SK-N-SH (cell line): Measurements from ENCODE around the gene SOD3. TPM values are rescaled to one million over a fixed set of nuclear protein-coding genes. Genes with fewer than 3 reads are reported as not detected.

Experiments
- CTCF ChIA-PET: fragments of 300-600, 350-600 bp; formaldehyde crosslinking; extraction: SDS; loops from one replicate; lab custom pipeline; 2021; lab: Yijun Ruan, JAX
- POLR2A ChIA-PET: fragments of 350-600 bp; sonication (Branson Sonifier 250); formaldehyde crosslinking; extraction: SDS; loops from one replicate; lab custom pipeline; 2020; ENCODE audit warnings: antibody characterized with exemption, inconsistent platforms; lab: Yijun Ruan, JAX
- DNase-seq: peaks from one replicate; pipeline ENCODE4 v3.0.0; 2012
- H2AFZ ChIP-seq: fragments of 200-600 bp; sonication (generic); 2 replicates; pipeline ENCODE4 v1.8.1; 2016; ENCODE audit warnings: antibody characterized with exemption, mild to moderate bottlenecking, low read depth
- H3F3A ChIP-seq: fragments of 200-600 bp; sonication (generic); replicated peaks from 2 replicates; pipeline ENCODE3; 2016; ENCODE audit warnings: antibody characterized with exemption, mild to moderate bottlenecking; ENCODE audit not compliant: insufficient read depth
- H3K27ac ChIP-seq, 2 experiments: fragments of 200-500 bp in 1 of 2; fragments of 200-600 bp in 1 of 2; sonication (Bioruptor generic) in 1 of 2; sonication (generic), shearing (Covaris generic) in 1 of 2; 2 replicates each; pipeline versions ENCODE4 v1.5.1 to v1.6.1; 2014 to 2016; ENCODE audit warnings: low read depth in 2 of 2, inconsistent platforms in 1 of 2, low read length in 1 of 2, mild to moderate bottlenecking in 1 of 2, mixed read lengths in 1 of 2
- H3K27me3 ChIP-seq: fragments of 200-600 bp; sonication (generic), shearing (Covaris generic); 2 replicates; pipeline ENCODE4 v1.6.1; 2016; ENCODE audit warnings: mixed run types; ENCODE audit not compliant: insufficient read depth
- H3K36me3 ChIP-seq, 2 experiments: fragments of 200-500 bp in 1 of 2; fragments of 200-600 bp in 1 of 2; sonication (Bioruptor generic) in 1 of 2; sonication (generic) in 1 of 2; replicated peaks in 1 of 2; 2 replicates each; pipeline versions ENCODE3 to v1.5.1; 2014 to 2016; ENCODE audit warnings: low read length in 1 of 2, mild to moderate bottlenecking in 1 of 2; ENCODE audit not compliant: insufficient read depth in 2 of 2, control insufficient read depth in 1 of 2
- H3K4me1 ChIP-seq, 2 experiments: fragments of 200-500 bp in 1 of 2; fragments of 200-600 bp in 1 of 2; sonication (Bioruptor generic) in 1 of 2; sonication (generic), shearing (Covaris generic) in 1 of 2; 2 replicates each; pipeline versions ENCODE4 v1.5.1 to v1.6.1; 2014 to 2016; ENCODE audit warnings: low read depth in 1 of 2, low read length in 1 of 2, mixed run types in 1 of 2; ENCODE audit not compliant: insufficient read depth in 2 of 2, control insufficient read depth in 1 of 2
- H3K4me2 ChIP-seq: fragments of 200-600 bp; sonication (generic), shearing (Covaris generic); 2 replicates; pipeline ENCODE4 v1.6.1; 2017; ENCODE audit warnings: mixed run types
- H3K4me3 ChIP-seq, 2 experiments: fragments of 200-500 bp in 1 of 2; fragments of 200-600 bp in 1 of 2; sonication (Bioruptor generic) in 1 of 2; sonication (generic), shearing (Covaris generic) in 1 of 2; 2 replicates each; pipeline versions ENCODE4 v1.5.1 to v1.8.1; 2014 to 2016; ENCODE audit warnings: low read depth in 2 of 2, inconsistent platforms in 1 of 2, low read length in 1 of 2, mild to moderate bottlenecking in 1 of 2, mixed read lengths in 1 of 2, moderate library complexity in 1 of 2
- H3K79me2 ChIP-seq: fragments of 200-600 bp; sonication (generic); 2 replicates; pipeline ENCODE4 v1.8.1; 2017; ENCODE audit warnings: mild to moderate bottlenecking; ENCODE audit not compliant: insufficient read depth
- H3K9ac ChIP-seq: fragments of 200-600 bp; sonication (generic); 2 replicates; pipeline ENCODE4 v1.6.1; 2017; ENCODE audit warnings: mixed run types
- H3K9me2 ChIP-seq: fragments of 200-600 bp; sonication (generic); 2 replicates; pipeline ENCODE4 v1.6.1; 2017; ENCODE audit warnings: mixed run types
- H3K9me3 ChIP-seq: fragments of 200-600 bp; sonication (generic); 2 replicates; pipeline ENCODE4 v1.6.1; 2017; ENCODE audit warnings: mixed run types, mild to moderate bottlenecking, moderate library complexity
- H4K20me1 ChIP-seq: fragments of 200-600 bp; sonication (generic); 2 replicates; pipeline ENCODE4 v1.6.1; 2017; ENCODE audit warnings: mild to moderate bottlenecking, mixed run types; ENCODE audit not compliant: insufficient read depth
- CHD2 ChIP-seq: fragments of 150-350 bp; IDR thresholded peaks from 2 replicates; pipeline ENCODE4 v1.6.1; 2018; ENCODE audit warnings: low read length; ENCODE audit not compliant: partially characterized antibody
- ELF1 ChIP-seq: IDR thresholded peaks from 2 replicates; pipeline ENCODE4 v1.4.0; 2012
- EP300 ChIP-seq, 2 experiments: IDR thresholded peaks; 2 replicates each; pipeline versions ENCODE4 v1.4.0 to v1.6.1; 2012; ENCODE audit warnings: borderline replicate concordance in 1 of 2, low read depth in 1 of 2, low read length in 1 of 2
- EZH2phosphoT487 ChIP-seq: fragments of 200-600 bp; sonication (generic); IDR thresholded peaks from 2 replicates; pipeline ENCODE4 v1.6.1; 2017; ENCODE audit warnings: low read depth, mixed run types, mild to moderate bottlenecking, antibody characterized with exemption, moderate library complexity, borderline replicate concordance
- FOXM1 ChIP-seq: IDR thresholded peaks from 2 replicates; pipeline ENCODE4 v1.4.0; 2012; ENCODE audit warnings: low read depth, mild to moderate bottlenecking
- GATA2 ChIP-seq: sonication (generic); formaldehyde crosslinking; IDR thresholded peaks from 2 replicates; pipeline ENCODE4 v1.5.0; 2020; ENCODE audit warnings: mild to moderate bottlenecking, missing genetic modification reagents
- JUND ChIP-seq: IDR thresholded peaks from 2 replicates; pipeline ENCODE4 v1.4.0; 2012
- MEF2A ChIP-seq: IDR thresholded peaks from 2 replicates; pipeline ENCODE4 v1.4.0; 2012; ENCODE audit warnings: low read depth, borderline replicate concordance
- MXI1 ChIP-seq: IDR thresholded peaks from 2 replicates; pipeline ENCODE4 v1.6.1; 2012; ENCODE audit warnings: mild to moderate bottlenecking, low read depth, low read length, improper control_type of control experiment
- NFIC ChIP-seq: IDR thresholded peaks from 2 replicates; pipeline ENCODE4 v1.4.0; 2012; ENCODE audit warnings: borderline replicate concordance
- NRF1 ChIP-seq: IDR thresholded peaks from 2 replicates; pipeline ENCODE4 v1.6.1; 2012; ENCODE audit warnings: low read depth, mild to moderate bottlenecking, low read length
- RCOR1 ChIP-seq: fragments of 150-350 bp; IDR thresholded peaks from 2 replicates; pipeline ENCODE4 v1.6.1; 2017; ENCODE audit warnings: antibody characterized with exemption, low read length
- RFX5 ChIP-seq: IDR thresholded peaks from 2 replicates; pipeline ENCODE4 v1.6.1; 2012; ENCODE audit warnings: mild to moderate bottlenecking, improper control_type of control experiment, low read length
- SMC3 ChIP-seq: IDR thresholded peaks from 2 replicates; pipeline ENCODE4 v1.6.1; 2012; ENCODE audit warnings: low read depth, low read length, improper control_type of control experiment
- TAF1 ChIP-seq: IDR thresholded peaks from 2 replicates; pipeline ENCODE4 v1.6.1; 2012; ENCODE audit warnings: low read depth, mild to moderate bottlenecking, low read length, moderate library complexity, borderline replicate concordance
- TCF12 ChIP-seq: IDR thresholded peaks from 2 replicates; pipeline ENCODE4 v1.4.0; 2012
- TEAD4 ChIP-seq: IDR thresholded peaks from 2 replicates; pipeline ENCODE4 v1.4.0; 2012; ENCODE audit warnings: mild to moderate bottlenecking, borderline replicate concordance; ENCODE audit not compliant: insufficient read depth
- USF1 ChIP-seq: IDR thresholded peaks from 2 replicates; pipeline ENCODE4 v1.4.0; 2012; ENCODE audit warnings: low read depth, borderline replicate concordance
- YY1 ChIP-seq: IDR thresholded peaks from 2 replicates; pipeline ENCODE4 v1.4.0; 2012; ENCODE audit warnings: low read depth, mild to moderate bottlenecking
- WGBS: methylation state at CpG from one replicate; pipeline ENCODE4 v1.1.6; 2017; ENCODE audit warnings: low lambda C conversion rate; 5-methylcytosine and 5-hydroxymethylcytosine counted together
- polyA plus RNA-seq, 3 experiments: library from polyadenylated mRNA; depleted of rRNA; stranded (reverse); fragments of >200 nt; gene quantifications; 2 replicates each; pipeline ENCODE4 v1.2.3, GENCODE V29; 2012
- TF ChIP-seq, protein P1 (sequence below): IDR thresholded peaks from 2 replicates; pipeline ENCODE4; 2012
- TF ChIP-seq, protein P2 (sequence below): IDR thresholded peaks from 2 replicates; pipeline ENCODE4 v1.6.1; 2012; ENCODE audit warnings: mild to moderate bottlenecking, low read depth, low read length, moderate library complexity

Gene SOD3
- polyA plus RNA-seq, 1 of the 3 experiments (the other 2 are of a cell fraction) = 21.6 TPM

DNA sequence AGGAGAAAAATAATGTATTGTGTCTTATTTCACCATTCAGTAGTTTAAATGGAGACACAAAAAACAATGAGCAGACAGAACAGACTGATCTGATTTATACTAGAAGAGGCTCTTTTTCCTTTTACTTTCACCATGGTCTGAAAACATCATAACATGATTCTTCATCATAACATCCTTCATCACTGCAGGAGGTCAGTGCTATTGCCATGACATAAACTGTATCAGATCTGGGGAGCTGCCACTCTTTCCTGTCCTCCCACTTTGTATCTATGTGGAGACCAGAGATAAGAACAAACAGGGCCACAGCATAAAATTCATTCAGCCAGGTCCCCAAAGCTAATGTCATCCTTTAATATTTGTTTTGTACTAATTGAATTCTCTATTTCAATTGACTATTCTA is 25.2 kb downstream of the SOD3 start:
- H3K9me3 ChIP-seq = no peaks in the 10 kb centered on the region
- CTCF ChIA-PET = no interaction called here
- H3K4me3 ChIP-seq = no peak overlapping the region
- H3K79me2 ChIP-seq = no peaks in the 10 kb centered on the region
- no peaks in the 10 kb centered on the region for H3F3A ChIP-seq
- POLR2A ChIA-PET = no interaction called here
- no peaks in the 10 kb centered on the region for H3K9me2 ChIP-seq
- H3K27ac ChIP-seq = peak overlapping the region in 1 of 2 experiments; percentile 8; a peak in 1 of 4 replicates
- no peaks in the 10 kb centered on the region for H4K20me1 ChIP-seq
- TF ChIP-seq NFIC (no peak), CHD2 (no peak), MXI1 (no peak), YY1 (no peak), RCOR1 (no peak), JUND (no peak), TCF12 (no peak), ELF1 (no peak), EP300 (IDR thresholded peaks at IDR 0.05; ENCODE audit: borderline replicate concordance in 1 of 2, low read depth in 1 of 2, low read length in 1 of 2) (no peak)
- TF ChIP-seq, protein P1, sequence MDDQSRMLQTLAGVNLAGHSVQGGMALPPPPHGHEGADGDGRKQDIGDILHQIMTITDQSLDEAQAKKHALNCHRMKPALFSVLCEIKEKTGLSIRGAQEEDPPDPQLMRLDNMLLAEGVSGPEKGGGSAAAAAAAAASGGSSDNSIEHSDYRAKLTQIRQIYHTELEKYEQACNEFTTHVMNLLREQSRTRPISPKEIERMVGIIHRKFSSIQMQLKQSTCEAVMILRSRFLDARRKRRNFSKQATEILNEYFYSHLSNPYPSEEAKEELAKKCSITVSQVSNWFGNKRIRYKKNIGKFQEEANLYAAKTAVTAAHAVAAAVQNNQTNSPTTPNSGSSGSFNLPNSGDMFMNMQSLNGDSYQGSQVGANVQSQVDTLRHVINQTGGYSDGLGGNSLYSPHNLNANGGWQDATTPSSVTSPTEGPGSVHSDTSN = no peak
- TF ChIP-seq, protein P2, sequence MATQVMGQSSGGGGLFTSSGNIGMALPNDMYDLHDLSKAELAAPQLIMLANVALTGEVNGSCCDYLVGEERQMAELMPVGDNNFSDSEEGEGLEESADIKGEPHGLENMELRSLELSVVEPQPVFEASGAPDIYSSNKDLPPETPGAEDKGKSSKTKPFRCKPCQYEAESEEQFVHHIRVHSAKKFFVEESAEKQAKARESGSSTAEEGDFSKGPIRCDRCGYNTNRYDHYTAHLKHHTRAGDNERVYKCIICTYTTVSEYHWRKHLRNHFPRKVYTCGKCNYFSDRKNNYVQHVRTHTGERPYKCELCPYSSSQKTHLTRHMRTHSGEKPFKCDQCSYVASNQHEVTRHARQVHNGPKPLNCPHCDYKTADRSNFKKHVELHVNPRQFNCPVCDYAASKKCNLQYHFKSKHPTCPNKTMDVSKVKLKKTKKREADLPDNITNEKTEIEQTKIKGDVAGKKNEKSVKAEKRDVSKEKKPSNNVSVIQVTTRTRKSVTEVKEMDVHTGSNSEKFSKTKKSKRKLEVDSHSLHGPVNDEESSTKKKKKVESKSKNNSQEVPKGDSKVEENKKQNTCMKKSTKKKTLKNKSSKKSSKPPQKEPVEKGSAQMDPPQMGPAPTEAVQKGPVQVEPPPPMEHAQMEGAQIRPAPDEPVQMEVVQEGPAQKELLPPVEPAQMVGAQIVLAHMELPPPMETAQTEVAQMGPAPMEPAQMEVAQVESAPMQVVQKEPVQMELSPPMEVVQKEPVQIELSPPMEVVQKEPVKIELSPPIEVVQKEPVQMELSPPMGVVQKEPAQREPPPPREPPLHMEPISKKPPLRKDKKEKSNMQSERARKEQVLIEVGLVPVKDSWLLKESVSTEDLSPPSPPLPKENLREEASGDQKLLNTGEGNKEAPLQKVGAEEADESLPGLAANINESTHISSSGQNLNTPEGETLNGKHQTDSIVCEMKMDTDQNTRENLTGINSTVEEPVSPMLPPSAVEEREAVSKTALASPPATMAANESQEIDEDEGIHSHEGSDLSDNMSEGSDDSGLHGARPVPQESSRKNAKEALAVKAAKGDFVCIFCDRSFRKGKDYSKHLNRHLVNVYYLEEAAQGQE = no peak
- TF ChIP-seq, all 33 proteins: peak for 0
- Histone ChIP-seq H3K9ac (no peak overlapping the region), H3K36me3 (no peaks in the 10 kb centered on the region), H3K4me1 (no peaks in the 10 kb centered on the region; a peak in 1 of 4 replicates), H3K27me3 (no peaks in the 10 kb centered on the region), H3K4me2 (no peak overlapping the region), H2AFZ (no peak overlapping the region)
- no peak for DNase-seq

DNA sequence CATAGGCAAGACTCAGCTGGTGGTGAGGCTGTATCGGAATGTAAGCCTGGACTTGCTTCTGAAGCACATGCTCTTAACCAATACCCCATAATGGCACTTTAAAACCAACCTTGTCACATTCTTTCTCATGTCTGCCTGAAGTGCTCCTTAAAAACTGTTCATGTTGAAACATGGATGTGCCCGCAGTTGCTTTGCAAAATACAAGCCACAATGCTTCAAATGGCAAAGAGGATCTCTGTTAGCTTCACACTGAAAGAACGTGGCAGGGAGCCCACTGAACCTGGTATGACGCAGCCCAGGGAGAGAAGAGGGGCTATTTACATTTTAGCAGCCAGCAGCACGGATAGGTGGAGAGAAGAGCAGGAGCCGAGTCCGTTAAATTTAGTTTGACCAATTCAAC is 29.3 kb downstream of the SOD3 start:
- Histone ChIP-seq H3K27ac (no peak overlapping the region), H3K9me2 (no peaks in the 10 kb centered on the region), H3F3A (no peaks in the 10 kb centered on the region), H3K9ac (no peak overlapping the region), H2AFZ (no peak overlapping the region), H3K9me3 (no peaks in the 10 kb centered on the region), H3K4me2 (no peak overlapping the region), H3K79me2 (no peaks in the 10 kb centered on the region), H3K4me1 (no peaks in the 10 kb centered on the region; a peak in 1 of 4 replicates), H3K36me3 (no peaks in the 10 kb centered on the region), H4K20me1 (no peaks in the 10 kb centered on the region), H3K27me3 (no peaks in the 10 kb centered on the region), H3K4me3 (no peak overlapping the region)
- CTCF ChIA-PET = no interaction called here
- DNase-seq = no peak
- TF ChIP-seq NRF1 = no peak
- TF ChIP-seq MXI1 = no peak
- no peak for TF ChIP-seq TCF12
- no peak for TF ChIP-seq TEAD4
- TF ChIP-seq TAF1 = no peak
- no peak for TF ChIP-seq ELF1
- no peak for TF ChIP-seq USF1
- no peak for TF ChIP-seq EP300 (IDR thresholded peaks at IDR 0.05; ENCODE audit: borderline replicate concordance in 1 of 2, low read depth in 1 of 2, low read length in 1 of 2)
- no peak for TF ChIP-seq RFX5
- no peak for TF ChIP-seq SMC3
- no peak for TF ChIP-seq RCOR1
- TF ChIP-seq EZH2phosphoT487 = no peak
- no peak for TF ChIP-seq MEF2A
- no peak for TF ChIP-seq GATA2 (CRISPR knock-in tag)
- no peak for TF ChIP-seq FOXM1
- 78% methylated on average over 7 of the region's 7 CpGs for WGBS
- POLR2A ChIA-PET = no interaction called here
